B cell (primary cell): ENCODE measurements around the gene APPL1.

ENCODE experiments used
- CTCF ChIP-seq: fragments of 200-600 bp; IDR thresholded peaks from one replicate; pipeline ENCODE4 v1.8.0; 2022; ENCODE audit warnings: antibody characterized with exemption, mild to moderate bottlenecking
- EZH2 ChIP-seq: IDR thresholded peaks from 2 replicates; pipeline ENCODE4 v1.6.1; 2012; ENCODE audit warnings: borderline replicate concordance, low read depth, mild to moderate bottlenecking, moderate library complexity, low read length; ENCODE audit not compliant: insufficient read depth, poor library complexity, severe bottlenecking

- TF ChIP-seq EZH2: no peak
- TF ChIP-seq CTCF: no peak
Measured at GRCh38 chr3:57233799-57234198, 6.3 kb downstream of the APPL1 start.
